Thoracic aorta (tissue), 2 donors: ENCODE data around the gene GALNT10. TPM values are rescaled to one million over a fixed set of nuclear protein-coding genes. Genes with fewer than 3 reads are reported as not detected.

Source experiments
- ATAC-seq: fragments of 150-250 bp; one replicate; pipeline ENCODE4 v1.8.0; 2017; ENCODE audit warnings: low read depth; ENCODE audit not compliant: insufficient number of reproducible peaks, low FRiP score
- DNase-seq: peaks from one replicate; pipeline ENCODE4 v3.0.0-alpha.2; 2020; ENCODE audit warnings: low spot score
- H3K27ac ChIP-seq, 2 donors: fragments of 200-600 bp; sonication (generic); 1 replicate in 1 of 2; 2 replicates in 1 of 2; pipeline ENCODE4 v1.5.1; 2016; ENCODE audit warnings: mild to moderate bottlenecking in 2 of 2, moderate library complexity in 2 of 2
- H3K27me3 ChIP-seq: fragments of 200-600 bp; sonication (generic); replicated peaks from 2 replicates; pipeline ENCODE4 v1.6.0; 2016; ENCODE audit warnings: mild to moderate bottlenecking; ENCODE audit not compliant: insufficient read depth
- H3K36me3 ChIP-seq: fragments of 200-600 bp; sonication (generic); one replicate; pipeline ENCODE4 v1.5.1; 2016
- H3K4me1 ChIP-seq, 2 donors: fragments of 200-600 bp; sonication (generic); 1 replicate in 1 of 2; 2 replicates in 1 of 2; pipeline versions ENCODE4 v1.5.1 to v1.6.0; 2016; ENCODE audit warnings: low read depth in 2 of 2, mild to moderate bottlenecking in 1 of 2; ENCODE audit not compliant: control insufficient read depth in 1 of 2
- H3K4me3 ChIP-seq: fragments of 200-600 bp; sonication (generic); 2 replicates; pipeline ENCODE4 v1.5.1; 2016; ENCODE audit warnings: mild to moderate bottlenecking
- H3K9me3 ChIP-seq: fragments of 200-600 bp; sonication (generic); 2 replicates; pipeline ENCODE4 v1.5.1; 2016
- total RNA-seq, 2 donors: library from RNA; depleted of rRNA; stranded (reverse); fragments of >200 nt; gene quantifications; one replicate each; pipeline versions ENCODE4 v1.1.0 to v1.2.3, GENCODE V29; 2016
- TF ChIP-seq, protein P1 (sequence below): fragments of 200-600 bp; sonication (generic); IDR thresholded peaks from one replicate; pipeline ENCODE4 v1.5.1; 2019; ENCODE audit warnings: antibody characterized with exemption

GALNT10 gene
- total RNA-seq, 2 donors from 2014 or later = 43.0 to 52.7 TPM

- ATAC-seq (no peak), DNase-seq (no peak)
- TF ChIP-seq, protein P1, sequence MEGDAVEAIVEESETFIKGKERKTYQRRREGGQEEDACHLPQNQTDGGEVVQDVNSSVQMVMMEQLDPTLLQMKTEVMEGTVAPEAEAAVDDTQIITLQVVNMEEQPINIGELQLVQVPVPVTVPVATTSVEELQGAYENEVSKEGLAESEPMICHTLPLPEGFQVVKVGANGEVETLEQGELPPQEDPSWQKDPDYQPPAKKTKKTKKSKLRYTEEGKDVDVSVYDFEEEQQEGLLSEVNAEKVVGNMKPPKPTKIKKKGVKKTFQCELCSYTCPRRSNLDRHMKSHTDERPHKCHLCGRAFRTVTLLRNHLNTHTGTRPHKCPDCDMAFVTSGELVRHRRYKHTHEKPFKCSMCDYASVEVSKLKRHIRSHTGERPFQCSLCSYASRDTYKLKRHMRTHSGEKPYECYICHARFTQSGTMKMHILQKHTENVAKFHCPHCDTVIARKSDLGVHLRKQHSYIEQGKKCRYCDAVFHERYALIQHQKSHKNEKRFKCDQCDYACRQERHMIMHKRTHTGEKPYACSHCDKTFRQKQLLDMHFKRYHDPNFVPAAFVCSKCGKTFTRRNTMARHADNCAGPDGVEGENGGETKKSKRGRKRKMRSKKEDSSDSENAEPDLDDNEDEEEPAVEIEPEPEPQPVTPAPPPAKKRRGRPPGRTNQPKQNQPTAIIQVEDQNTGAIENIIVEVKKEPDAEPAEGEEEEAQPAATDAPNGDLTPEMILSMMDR = no peak
- H3K4me3 ChIP-seq = no peak overlapping the region
- H3K27me3 ChIP-seq = no peaks in the 10 kb centered on the region
- no peaks in the 10 kb centered on the region for H3K9me3 ChIP-seq
- H3K36me3 ChIP-seq = no peaks in the 10 kb centered on the region
- no peak overlapping the region for H3K27ac ChIP-seq
- H3K4me1 ChIP-seq = peaks cover 8 to 13% of the 10 kb centered on the region in 2 donors
Measured at GRCh38 chr5:154309371-154309745, 118.8 kb downstream of the GALNT10 start.

DNA sequence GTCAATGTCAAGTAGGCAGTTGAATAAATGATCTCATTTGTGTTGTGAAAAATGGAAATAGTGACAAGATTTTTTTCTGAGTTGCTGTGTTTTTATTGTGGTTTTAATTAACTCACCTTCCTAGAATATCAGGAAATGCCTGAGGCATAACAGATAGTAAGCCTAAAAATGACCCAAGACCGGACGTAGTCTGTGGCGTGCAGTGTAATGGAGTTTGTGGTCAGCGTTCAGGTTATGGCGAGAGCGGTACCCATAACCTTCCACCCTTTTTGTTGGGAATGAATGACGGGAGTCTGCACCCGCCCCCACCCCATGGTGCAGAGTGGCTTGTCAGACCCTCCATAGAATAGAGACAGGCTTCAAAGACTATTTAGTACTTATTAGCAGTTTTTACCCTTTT is 119.3 kb downstream of the GALNT10 start:
- no peak overlapping the region for H3K4me3 ChIP-seq
- ATAC-seq = no peak
- H3K4me1 ChIP-seq = peaks cover 8 to 13% of the 10 kb centered on the region in 2 donors
- no peaks in the 10 kb centered on the region for H3K9me3 ChIP-seq
- no peak overlapping the region for H3K27ac ChIP-seq
- TF ChIP-seq, protein P1 = no peak
- H3K36me3 ChIP-seq = no peaks in the 10 kb centered on the region
- DNase-seq = no peak
- H3K27me3 ChIP-seq = no peaks in the 10 kb centered on the region

DNA sequence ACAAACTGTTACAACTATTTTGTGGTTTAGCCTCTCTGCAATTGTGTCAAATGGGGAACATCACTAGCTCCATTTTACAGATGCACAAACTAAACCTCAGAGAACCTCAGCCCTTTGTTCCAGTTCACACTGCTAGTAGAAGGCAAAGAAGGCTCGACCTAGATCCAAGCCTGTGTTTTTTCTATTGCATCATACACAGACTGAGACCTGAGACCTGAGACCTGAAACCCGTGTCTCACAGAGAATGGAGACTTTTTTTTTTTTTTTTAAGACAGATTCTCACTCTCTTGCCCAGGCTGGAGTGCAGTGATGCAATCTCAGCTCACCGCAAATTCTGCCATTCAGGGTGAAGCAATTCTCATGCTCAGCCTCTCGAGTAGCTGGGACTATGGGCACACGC is 120.8 kb downstream of the GALNT10 start:
- Histone ChIP-seq H3K36me3 (no peaks in the 10 kb centered on the region), H3K4me1 (peaks cover 13 to 23% of the 10 kb centered on the region in 2 donors), H3K27me3 (no peaks in the 10 kb centered on the region), H3K9me3 (no peaks in the 10 kb centered on the region), H3K27ac (no peak overlapping the region), H3K4me3 (no peak overlapping the region)
- TF ChIP-seq, protein P1 = no peak
- ATAC-seq (no peak), DNase-seq (no peak)

DNA sequence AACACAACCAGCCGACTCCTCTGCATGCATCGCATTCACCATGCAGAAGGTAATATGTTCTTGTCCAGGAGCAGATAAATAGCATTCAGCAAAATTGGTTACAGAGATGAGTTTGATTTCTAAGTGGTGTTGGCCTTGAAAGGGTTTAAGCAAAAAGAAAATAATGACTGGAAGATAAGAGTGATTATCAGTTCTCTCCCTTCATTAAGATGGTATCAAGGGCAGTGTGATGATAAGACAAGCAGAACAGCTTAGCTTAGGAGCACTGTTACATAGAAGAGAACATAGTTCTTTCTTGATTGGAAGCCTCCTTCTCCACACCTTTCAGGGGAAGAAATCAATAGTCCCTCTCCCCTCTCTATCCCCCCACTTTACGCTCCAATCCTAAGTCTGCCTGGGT is 121.5 kb downstream of the GALNT10 start:
- no peaks in the 10 kb centered on the region for H3K36me3 ChIP-seq
- H3K27ac ChIP-seq = no peak overlapping the region
- H3K4me1 ChIP-seq = peaks cover 14 to 29% of the 10 kb centered on the region in 2 donors
- DNase-seq (no peak), ATAC-seq (no peak)
- TF ChIP-seq, protein P1 = no peak
- H3K27me3 ChIP-seq = no peaks in the 10 kb centered on the region
- no peaks in the 10 kb centered on the region for H3K9me3 ChIP-seq
- H3K4me3 ChIP-seq = no peak overlapping the region

GRCh38 chr5:154312576-154312975 is 122.0 kb downstream of the GALNT10 start:
- Histone ChIP-seq H3K27ac (peak overlapping the region in 1 of 2 donors; percentile 3), H3K4me3 (no peak overlapping the region), H3K27me3 (no peaks in the 10 kb centered on the region)

More at GRCh38 chr5:154312576-154312975, 122.0 kb downstream of the GALNT10 start:
- Histone ChIP-seq H3K9me3 (no peaks in the 10 kb centered on the region), H3K36me3 (no peaks in the 10 kb centered on the region), H3K4me1 (peaks cover 14 to 35% of the 10 kb centered on the region in 2 donors)
- no peak for ATAC-seq
- no peak for DNase-seq
- TF ChIP-seq, protein P1 = no peak
